ENCODE data around the gene SLC37A3.
"Not testable (repeated sequence)": the region's sequence is repeated elsewhere in the genome, so short reads cannot be mapped to it uniquely, and the experiment has no call there.

The SLC37A3 gene

DNA sequence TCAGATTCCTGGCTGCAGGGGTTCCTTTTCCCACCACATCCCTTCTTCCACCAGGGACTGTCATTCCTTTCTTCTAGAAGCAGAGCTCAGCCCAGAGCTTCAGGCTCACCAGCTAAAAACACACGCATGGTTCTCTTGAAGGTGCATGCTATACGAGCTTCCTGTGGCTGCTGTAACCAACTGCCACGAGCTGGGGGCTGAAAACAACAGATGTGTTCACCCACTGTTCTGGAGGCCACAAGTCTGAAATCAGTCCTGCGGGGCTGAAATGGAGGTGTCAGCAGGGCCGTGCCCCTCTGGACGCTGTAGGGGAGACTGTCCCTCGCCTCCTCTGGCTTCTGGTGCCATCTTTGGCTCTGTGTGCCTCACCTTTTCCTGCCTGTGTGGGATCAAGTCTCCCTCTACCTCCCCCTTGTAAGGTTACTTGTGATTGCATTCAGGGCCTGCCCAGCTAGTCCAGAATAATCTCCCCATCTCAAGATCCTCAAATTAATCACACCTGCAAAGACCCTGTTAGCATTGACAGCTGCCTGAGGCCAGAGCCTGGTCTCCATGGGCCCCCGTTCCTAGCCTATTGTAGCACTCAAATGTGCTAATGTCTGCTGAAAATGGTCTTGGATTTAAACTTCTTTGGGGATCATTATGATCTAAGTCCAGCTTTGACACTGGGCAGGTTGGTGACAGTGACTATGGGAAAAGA, 19.3 kb upstream of the SLC37A3 start:
- no peak for DNase-seq
- no peak for TF ChIP-seq GATA1 (IDR thresholded peaks at IDR 0.05; ENCODE audit: low read depth, low read length)
- no peak for TF ChIP-seq POLR2A (IDR thresholded peaks at IDR 0.05; ENCODE audit: low read length)

DNA sequence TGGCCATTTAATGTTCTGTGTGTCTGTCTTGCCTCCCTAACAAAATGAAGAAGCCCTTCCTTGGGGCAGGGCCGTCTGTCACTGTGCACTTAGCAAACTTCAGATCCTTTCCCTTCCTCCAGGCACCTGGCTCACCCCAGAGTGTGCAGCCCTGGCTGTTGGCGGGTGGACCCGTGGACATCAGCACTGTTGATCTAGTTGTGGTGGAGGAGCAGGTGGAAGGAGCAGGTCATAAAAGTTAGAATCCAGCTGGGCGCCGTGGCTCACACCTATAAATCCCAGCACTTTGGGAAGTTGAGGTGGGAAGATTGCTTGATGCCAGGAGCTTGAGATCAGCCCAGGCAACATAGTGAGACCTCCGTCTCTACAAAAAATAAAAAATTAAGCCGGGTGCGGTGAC, 18.2 kb upstream of the SLC37A3 start:
- no peak for TF ChIP-seq GATA1 (IDR thresholded peaks at IDR 0.05; ENCODE audit: low read depth, low read length)
- TF ChIP-seq POLR2A (IDR thresholded peaks at IDR 0.05; ENCODE audit: low read length) = no peak

DNA sequence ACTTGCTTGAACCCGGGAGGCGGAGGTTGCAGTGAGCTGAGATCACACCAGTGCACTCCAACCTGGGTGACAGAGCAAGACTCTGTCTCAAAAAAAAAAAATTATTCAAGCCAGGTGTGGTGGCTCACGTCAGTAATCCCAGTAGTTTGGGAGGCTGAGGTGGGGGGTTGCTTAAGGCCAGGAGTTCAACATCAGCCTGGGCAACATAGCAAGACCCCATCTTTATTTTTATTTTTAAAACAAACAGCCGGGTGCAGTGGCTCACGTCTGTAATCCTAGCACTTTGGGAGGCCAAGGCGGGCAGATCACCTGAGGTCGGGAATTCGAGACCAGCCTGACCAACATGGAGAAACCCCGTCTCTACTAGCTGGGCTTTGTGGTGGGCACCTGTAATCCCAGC, 17.5 kb upstream of the SLC37A3 start:
- not testable (repeated sequence) for DNase-seq

More for the DNA sequence above, 18.2 kb upstream of the SLC37A3 start:
- DNase-seq = no peak

DNA sequence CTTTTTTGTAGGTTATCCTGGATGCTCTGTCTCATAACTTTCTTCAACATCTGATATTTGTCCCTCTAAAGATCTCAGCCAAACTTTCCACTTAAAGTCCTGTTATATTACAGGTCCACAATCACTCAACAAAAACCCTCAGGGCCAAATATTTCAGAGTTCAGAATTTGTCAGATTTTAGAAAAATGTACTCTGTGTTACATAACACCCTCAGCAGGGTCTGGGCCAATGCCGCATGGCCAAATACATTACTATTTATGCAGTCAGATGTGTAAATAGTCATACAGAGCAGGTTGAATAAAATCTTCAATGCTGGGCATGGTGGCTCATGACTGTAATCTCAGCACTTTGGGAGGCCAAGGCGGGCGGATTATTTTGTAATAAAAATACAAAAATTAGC, 17.0 kb upstream of the SLC37A3 start:
- no peak for TF ChIP-seq GATA1 (IDR thresholded peaks at IDR 0.05; ENCODE audit: low read depth, low read length)
- TF ChIP-seq POLR2A (IDR thresholded peaks at IDR 0.05; ENCODE audit: low read length) = no peak
- DNase-seq = no peak

DNA sequence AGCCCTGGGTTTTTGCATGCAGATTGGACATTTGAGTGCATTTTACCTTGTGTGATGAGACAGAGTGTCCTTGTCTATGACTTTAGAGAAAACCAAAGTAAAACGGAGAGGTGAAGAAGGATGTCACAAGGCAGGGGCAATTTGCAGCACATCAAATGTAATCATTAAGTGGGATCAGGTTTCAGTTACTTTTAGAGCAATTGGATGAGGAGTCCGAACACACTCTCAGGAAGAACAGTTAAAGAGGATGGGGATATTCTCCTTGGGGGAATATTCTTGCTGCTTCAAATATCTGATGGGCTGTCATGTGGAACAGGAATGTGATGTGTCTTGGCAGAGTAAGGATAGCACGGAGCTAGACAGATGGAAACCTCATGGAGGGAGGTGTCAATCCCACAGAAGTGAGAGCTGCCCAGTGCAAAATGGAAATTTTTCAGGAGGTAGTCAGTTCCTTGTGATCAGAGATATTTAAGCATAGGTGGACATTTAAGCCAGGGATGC, 6.3 kb upstream of the SLC37A3 start:
- TF ChIP-seq POLR2A (IDR thresholded peaks at IDR 0.05; ENCODE audit: low read length) (no peak), GATA1 (IDR thresholded peaks at IDR 0.05; ENCODE audit: low read depth, low read length) (no peak)
- no peak for DNase-seq

DNA sequence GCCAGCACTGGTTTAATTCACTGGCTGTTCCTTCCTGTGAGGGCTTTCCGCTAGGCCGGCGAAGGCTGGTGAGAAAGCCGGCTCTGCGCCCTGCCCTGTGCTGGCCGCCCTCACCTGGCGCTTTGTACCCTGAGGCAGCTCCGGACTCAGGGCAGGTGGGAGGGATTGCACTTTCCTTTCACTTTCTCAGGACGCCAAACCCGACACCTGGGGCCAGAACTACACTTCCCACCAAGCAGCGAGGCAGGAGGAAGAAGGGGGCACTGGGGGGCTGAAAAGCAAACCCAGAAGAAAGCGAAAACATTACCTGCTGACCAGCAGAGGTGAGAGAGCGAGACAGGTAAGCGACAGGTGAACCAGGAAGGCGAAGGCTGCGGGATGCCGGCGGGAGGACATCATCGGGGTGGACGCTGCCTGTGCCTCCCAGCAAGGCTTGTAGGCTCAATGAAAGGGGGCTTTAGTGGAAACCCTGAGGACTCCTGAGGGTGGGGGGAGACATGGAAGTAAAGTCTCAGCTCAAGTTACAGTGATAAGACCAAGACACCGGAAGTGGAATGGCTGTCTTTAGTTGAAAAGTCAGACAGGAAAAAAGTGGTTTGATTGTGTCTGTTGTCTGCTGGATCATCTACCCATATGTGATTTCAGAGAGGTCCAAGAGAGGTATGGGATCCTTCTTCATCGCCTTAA, 5.7 kb upstream of the SLC37A3 start, which contains the start of gene RAB19:
TSS of gene RAB19 (plus strand) at position 181 of the 687 bp plus-strand sequence. CDS start 3,589 bp downstream, outside the sequence.
- no peak for DNase-seq
- TF ChIP-seq POLR2A (IDR thresholded peaks at IDR 0.05; ENCODE audit: low read length) (no peak), GATA1 (IDR thresholded peaks at IDR 0.05; ENCODE audit: low read depth, low read length) (no peak)

DNA sequence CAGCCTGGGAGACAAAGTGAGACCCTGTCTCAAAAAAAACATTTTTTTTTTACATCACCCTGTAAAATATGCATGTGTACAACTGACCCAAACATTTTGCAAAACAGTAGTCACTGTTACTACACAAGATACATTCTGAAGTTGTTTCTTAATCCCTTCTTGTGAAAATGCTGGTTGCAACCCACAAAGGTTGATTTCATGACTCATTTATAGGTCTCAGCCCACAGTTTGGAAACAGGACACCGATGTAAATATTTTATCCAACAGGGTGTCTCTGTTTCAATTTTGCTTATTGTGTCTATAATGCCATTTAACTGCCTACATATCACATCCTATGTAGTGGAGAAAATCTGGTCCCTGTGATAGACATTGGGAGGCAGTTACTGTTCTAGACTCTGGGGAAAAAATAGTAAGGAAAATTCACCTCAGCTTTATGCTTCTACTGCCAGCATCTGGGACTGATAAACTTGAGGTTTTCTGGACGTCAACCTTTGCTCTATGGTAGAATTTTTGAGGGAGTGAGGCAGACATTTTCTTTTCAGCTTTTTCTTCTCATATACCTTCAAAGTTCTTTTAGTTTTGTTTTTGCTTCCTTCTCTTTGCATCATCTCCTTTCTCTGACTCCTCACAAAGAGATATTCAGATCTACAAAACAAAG, 4.0 kb upstream of the SLC37A3 start:
- TF ChIP-seq POLR2A (IDR thresholded peaks at IDR 0.05; ENCODE audit: low read length) = no peak
- no peak for TF ChIP-seq GATA1 (IDR thresholded peaks at IDR 0.05; ENCODE audit: low read depth, low read length)
- DNase-seq = no peak

DNA sequence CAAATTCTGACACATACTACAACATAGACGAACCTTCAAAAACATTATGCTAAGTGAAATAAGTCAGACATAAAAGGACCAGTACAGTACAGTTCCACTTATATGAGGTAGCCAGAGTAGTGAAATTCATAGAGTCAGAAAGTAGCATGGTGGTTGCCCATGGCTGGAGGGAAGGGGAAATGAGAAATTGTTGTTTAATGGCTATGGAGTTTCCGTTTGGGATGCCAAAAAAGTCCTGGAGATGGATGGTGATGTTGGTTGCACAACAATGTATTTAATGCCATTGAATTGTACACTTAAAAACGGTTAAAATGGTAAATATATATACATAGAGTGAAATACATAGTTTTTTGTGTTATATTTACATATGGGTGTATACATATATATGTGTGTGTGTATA, 2.1 kb upstream of the SLC37A3 start:
- no peak for DNase-seq
- TF ChIP-seq GATA1 (IDR thresholded peaks at IDR 0.05; ENCODE audit: low read depth, low read length) = no peak
- no peak for TF ChIP-seq POLR2A (IDR thresholded peaks at IDR 0.05; ENCODE audit: low read length)

DNA sequence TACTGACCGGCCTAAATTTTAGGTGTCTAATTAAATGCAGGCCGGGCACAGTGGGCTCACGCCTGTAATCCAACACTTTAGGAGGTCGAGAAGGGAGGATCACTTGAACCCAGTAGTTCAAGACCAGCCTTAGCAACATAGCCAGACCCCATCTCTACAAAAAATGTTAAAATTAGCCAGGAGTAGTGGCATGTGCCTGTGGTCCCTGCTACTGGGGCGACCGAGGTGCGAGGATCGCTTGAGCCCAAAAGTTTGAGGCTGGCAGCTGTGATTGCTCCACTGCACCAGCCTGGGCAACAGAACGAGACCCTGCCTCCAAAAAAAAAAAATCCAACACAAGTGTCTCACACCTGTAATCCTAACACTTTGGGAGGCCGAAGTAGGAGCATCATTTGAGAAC, 491 bp upstream of the SLC37A3 start:
- no peak for DNase-seq
- TF ChIP-seq GATA1 (IDR thresholded peaks at IDR 0.05; ENCODE audit: low read depth, low read length) = no peak
- TF ChIP-seq POLR2A (IDR thresholded peaks at IDR 0.05; ENCODE audit: low read length) = no peak

DNA sequence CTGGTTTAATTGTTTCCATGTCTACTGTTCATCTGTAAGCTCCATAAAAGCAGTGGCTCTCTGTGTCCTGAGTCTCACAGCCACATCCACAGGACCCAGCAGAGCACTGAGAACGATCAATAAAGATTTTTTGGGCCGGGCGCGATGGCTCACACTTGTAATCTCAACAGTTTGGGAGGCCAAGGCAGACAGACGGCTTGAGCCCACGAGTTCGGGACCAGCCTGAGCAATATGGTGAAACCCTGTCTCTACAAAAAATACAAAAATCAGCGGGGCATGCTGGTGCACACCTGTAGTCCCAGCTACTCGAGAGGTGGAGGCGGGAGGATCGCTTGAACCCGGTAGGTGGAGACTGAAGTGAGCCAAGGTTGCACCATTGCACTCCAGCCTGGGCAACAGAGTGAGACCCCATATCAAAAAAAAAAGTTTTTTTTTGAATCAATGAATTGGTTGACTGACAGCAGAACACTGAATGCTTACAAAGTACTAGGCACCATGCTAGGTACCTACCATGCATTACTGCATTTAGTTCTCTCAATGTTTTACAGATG, 4.5 kb downstream of the SLC37A3 start:
- no peak for DNase-seq
- TF ChIP-seq POLR2A (IDR thresholded peaks at IDR 0.05; ENCODE audit: low read length) (no peak), GATA1 (IDR thresholded peaks at IDR 0.05; ENCODE audit: low read depth, low read length) (no peak)

DNA sequence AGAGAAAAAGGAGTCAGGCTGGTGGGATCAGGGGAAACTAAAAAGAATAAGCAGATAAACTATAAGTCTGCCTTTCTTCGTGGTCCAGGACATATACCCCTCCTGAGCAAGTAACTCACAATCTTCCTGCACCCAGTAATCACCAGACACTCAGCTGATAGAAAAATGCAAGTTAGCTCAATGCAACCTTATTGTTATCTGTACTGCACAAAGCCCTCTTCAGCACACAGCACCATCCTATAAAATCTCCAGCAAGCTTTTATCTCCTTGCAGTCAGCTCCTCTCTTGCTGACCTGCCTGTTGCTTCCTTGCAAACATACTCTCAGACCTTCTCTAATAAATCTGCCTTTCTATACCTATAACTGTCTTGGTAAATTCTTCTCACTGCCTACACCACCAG, 6.7 kb downstream of the SLC37A3 start:
- TF ChIP-seq GATA1 (IDR thresholded peaks at IDR 0.05; ENCODE audit: low read depth, low read length) (no peak), POLR2A (IDR thresholded peaks at IDR 0.05; ENCODE audit: low read length) (no peak)

DNA sequence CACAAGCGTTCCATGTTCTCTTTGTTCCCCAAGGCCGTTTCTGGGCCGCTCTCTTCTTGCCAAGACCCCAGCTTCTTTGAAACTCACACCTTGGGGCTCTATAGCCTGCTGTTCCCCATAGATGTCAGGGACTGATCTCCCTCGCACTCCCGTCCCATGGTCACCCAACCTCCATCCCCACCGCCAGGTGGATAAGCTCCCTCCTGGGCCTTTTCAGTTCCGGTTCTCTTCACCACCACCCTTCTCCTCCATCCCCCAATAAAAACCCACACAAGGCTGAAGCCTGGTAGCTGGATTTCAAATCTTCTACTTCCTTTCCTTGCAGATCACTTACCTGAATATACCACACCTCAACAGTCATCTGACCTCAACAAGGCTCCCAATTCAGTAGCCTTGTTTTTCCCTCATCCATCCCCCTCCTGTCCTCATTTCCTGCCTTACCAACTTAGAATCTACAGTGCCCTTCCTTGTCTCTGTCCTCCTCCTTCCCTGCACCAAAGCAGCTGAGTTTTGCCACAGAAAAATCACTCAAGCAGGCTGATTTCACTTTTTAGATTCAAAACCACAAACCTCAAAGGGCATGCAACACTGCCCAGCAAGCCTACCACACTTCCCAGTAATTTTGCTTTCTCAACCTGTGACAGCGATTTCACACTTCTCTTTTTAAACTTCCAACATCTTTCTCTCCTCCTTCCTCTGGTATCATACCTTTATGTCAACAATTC, 7.7 kb downstream of the SLC37A3 start:
- TF ChIP-seq POLR2A (IDR thresholded peaks at IDR 0.05; ENCODE audit: low read length) (no peak), GATA1 (IDR thresholded peaks at IDR 0.05; ENCODE audit: low read depth, low read length) (no peak)
- DNase-seq = no peak

More for the DNA sequence above, 6.7 kb downstream of the SLC37A3 start:
- DNase-seq = peak; percentile 25 to 84

DNA sequence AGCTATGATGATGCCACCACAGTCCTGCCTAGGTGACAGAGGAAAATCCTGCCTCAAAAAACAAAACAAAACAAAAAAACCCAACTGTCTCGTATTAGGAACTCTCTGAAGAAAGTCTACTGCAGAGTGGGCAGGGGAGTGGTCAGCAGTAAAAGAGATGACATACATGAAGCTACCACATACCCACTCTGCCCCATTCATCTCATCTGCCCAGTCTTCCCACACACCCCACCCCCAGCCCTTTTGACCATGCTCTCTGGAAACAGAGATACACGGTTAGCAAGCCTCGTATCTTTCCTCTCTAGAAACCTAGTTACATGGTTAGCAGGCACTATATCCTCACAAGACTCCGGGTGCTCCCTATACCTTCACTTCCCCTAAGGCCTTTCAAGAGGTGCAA, 8.3 kb downstream of the SLC37A3 start:
- TF ChIP-seq GATA1 (IDR thresholded peaks at IDR 0.05; ENCODE audit: low read depth, low read length) (no peak), POLR2A (IDR thresholded peaks at IDR 0.05; ENCODE audit: low read length) (no peak)
- no peak for DNase-seq
